ENCODE measurements around the gene SLC23A2. TPM values are rescaled to one million over a fixed set of nuclear protein-coding genes. Genes with fewer than 3 reads are reported as not detected.

Gene SLC23A2
- total RNA-seq, 2 donors from 2014 or later = 12.3 to 13.7 TPM

DNA sequence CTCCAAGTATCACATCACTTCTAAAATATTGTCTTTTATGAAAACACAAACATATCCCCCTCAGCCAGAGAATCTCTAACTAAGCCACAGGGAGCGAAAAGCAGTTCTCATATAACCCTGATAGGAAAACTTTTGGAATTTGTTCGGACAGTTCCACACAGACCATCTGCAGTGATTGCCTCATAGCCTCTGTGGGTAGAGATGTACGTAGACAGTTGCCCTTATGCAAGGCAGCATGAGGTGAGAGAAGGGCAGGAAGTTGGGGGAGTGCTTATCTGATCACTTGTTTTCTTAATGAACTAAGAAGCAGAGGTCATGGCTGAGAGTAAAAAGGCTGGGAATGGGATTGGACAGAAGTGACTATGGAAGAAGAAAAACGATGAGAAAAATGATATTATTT is 39.6 kb downstream of the SLC23A2 start:
- TF ChIP-seq, protein P1, sequence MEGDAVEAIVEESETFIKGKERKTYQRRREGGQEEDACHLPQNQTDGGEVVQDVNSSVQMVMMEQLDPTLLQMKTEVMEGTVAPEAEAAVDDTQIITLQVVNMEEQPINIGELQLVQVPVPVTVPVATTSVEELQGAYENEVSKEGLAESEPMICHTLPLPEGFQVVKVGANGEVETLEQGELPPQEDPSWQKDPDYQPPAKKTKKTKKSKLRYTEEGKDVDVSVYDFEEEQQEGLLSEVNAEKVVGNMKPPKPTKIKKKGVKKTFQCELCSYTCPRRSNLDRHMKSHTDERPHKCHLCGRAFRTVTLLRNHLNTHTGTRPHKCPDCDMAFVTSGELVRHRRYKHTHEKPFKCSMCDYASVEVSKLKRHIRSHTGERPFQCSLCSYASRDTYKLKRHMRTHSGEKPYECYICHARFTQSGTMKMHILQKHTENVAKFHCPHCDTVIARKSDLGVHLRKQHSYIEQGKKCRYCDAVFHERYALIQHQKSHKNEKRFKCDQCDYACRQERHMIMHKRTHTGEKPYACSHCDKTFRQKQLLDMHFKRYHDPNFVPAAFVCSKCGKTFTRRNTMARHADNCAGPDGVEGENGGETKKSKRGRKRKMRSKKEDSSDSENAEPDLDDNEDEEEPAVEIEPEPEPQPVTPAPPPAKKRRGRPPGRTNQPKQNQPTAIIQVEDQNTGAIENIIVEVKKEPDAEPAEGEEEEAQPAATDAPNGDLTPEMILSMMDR (conservative IDR thresholded peaks at IDR 0.05) = no peak
- Mint-ChIP-seq H3K9me3 (no peaks in the 10 kb centered on the region), H3K27ac (no peak overlapping the region), H3K4me3 (no peak overlapping the region), H3K4me1 (peaks cover 10% of the 10 kb centered on the region), H3K27me3 (ENCODE audit: insufficient read depth) (no peaks in the 10 kb centered on the region), H3K36me3 (ENCODE audit: low read depth) (no peaks in the 10 kb centered on the region)
- WGBS, 2 experiments (ENCODE audit: insufficient coverage in 1 of 2, insufficient read length in 1 of 2) = 80 to 89% methylated on average over 4 of the region's 4 CpGs
- no peaks in the 10 kb centered on the region for H3K9me3 ChIP-seq (ENCODE audit: control insufficient read depth, low read length)
- no peaks in the 10 kb centered on the region for H3K36me3 ChIP-seq (ENCODE audit: control insufficient read depth, insufficient read depth, low read length)
- no peaks in the 10 kb centered on the region for H3K4me1 ChIP-seq (ENCODE audit: control insufficient read depth, insufficient read depth, low read length)
- no peak for DNase-seq
- no peak overlapping the region for H3K9ac ChIP-seq (ENCODE audit: extremely low read depth, low read length, poor library complexity, severe bottlenecking)
- no peak overlapping the region for H3K4me3 ChIP-seq (ENCODE audit: low read length)
- no peak overlapping the region for H3K27ac ChIP-seq (ENCODE audit: low read depth, low read length)
- H3K27me3 ChIP-seq (ENCODE audit: control insufficient read depth, insufficient read depth, low read length, poor library complexity, severe bottlenecking) = no peaks in the 10 kb centered on the region

DNA sequence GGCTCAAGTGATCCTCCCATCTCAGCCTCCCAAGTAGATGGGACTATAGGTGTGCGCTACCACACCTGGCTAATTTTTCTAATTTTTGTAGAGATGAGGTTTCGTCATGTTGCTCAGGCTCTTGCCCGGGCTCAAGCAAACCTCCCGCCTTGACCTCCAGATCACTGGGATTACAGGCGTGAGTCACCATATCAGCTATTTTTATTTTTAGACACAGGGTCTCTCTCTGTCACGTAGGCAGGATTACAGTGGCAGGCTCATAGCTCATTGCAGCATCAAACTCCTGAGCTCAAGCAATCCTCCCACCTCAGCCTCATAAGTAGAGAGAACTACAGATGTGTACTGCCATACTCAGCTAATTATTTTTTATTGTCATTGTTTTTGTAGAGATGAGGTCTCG is 41.7 kb downstream of the SLC23A2 start:
- no peaks in the 10 kb centered on the region for H3K36me3 Mint-ChIP-seq (ENCODE audit: low read depth)
- Histone ChIP-seq H3K9me3 (ENCODE audit: control insufficient read depth, low read length) (no peaks in the 10 kb centered on the region), H3K27me3 (ENCODE audit: control insufficient read depth, insufficient read depth, low read length, poor library complexity, severe bottlenecking) (no peaks in the 10 kb centered on the region), H3K9ac (ENCODE audit: extremely low read depth, low read length, poor library complexity, severe bottlenecking) (no peak overlapping the region), H3K4me1 (ENCODE audit: control insufficient read depth, insufficient read depth, low read length) (no peaks in the 10 kb centered on the region), H3K36me3 (ENCODE audit: control insufficient read depth, insufficient read depth, low read length) (no peaks in the 10 kb centered on the region), H3K4me3 (ENCODE audit: low read length) (no peak overlapping the region), H3K27ac (ENCODE audit: low read depth, low read length) (no peak overlapping the region)
- H3K4me1 Mint-ChIP-seq = peaks cover 10% of the 10 kb centered on the region
- DNase-seq = no peak
- H3K27me3 Mint-ChIP-seq (ENCODE audit: insufficient read depth) = no peaks in the 10 kb centered on the region
- TF ChIP-seq, protein P1 (conservative IDR thresholded peaks at IDR 0.05) = no peak
- 91 to 96% methylated on average over 6 to 7 of the region's 7 CpGs for whole genome bisulfite sequencing, 2 experiments (ENCODE audit: insufficient coverage in 1 of 2, insufficient read length in 1 of 2)
- H3K4me3 Mint-ChIP-seq = no peak overlapping the region
- no peaks in the 10 kb centered on the region for H3K9me3 Mint-ChIP-seq
- H3K27ac Mint-ChIP-seq = no peak overlapping the region

DNA sequence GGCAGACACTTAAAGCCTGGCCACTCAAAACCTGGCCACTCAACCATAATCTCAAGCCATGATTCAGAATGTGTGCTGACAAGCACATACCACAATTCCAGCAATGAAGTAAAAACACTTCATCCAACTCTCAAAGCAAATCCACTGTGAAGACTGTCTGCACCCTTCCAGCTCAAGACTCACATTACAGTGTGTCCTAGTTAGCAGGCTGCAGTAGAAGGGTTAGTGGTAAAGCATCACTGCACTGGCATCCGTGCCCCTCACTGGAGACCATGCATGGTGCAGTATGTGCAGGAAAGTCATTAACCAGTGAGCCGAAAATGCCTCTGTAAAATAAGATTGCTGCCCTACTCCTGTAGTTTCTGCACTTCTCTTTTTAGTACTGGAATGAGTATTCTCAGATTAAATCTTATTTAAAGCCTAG is 43.4 kb downstream of the SLC23A2 start:
- no peaks in the 10 kb centered on the region for H3K27me3 Mint-ChIP-seq (ENCODE audit: insufficient read depth)
- no peak overlapping the region for H3K4me3 Mint-ChIP-seq
- H3K27me3 ChIP-seq (ENCODE audit: control insufficient read depth, insufficient read depth, low read length, poor library complexity, severe bottlenecking) = no peaks in the 10 kb centered on the region
- no peaks in the 10 kb centered on the region for H3K36me3 Mint-ChIP-seq (ENCODE audit: low read depth)
- H3K4me3 ChIP-seq (ENCODE audit: low read length) = no peak overlapping the region
- 80 to 93% methylated on average over 1 to 2 of the region's 2 CpGs for WGBS, 2 experiments (ENCODE audit: insufficient coverage in 1 of 2, insufficient read length in 1 of 2)
- no peak overlapping the region for H3K27ac ChIP-seq (ENCODE audit: low read depth, low read length)
- H3K9me3 ChIP-seq (ENCODE audit: control insufficient read depth, low read length) = no peaks in the 10 kb centered on the region
- H3K9me3 Mint-ChIP-seq = no peaks in the 10 kb centered on the region
- H3K4me1 ChIP-seq (ENCODE audit: control insufficient read depth, insufficient read depth, low read length) = no peaks in the 10 kb centered on the region
- no peak overlapping the region for H3K9ac ChIP-seq (ENCODE audit: extremely low read depth, low read length, poor library complexity, severe bottlenecking)
- no peaks in the 10 kb centered on the region for H3K36me3 ChIP-seq (ENCODE audit: control insufficient read depth, insufficient read depth, low read length)
- no peak for DNase-seq
- TF ChIP-seq, protein P1 (conservative IDR thresholded peaks at IDR 0.05) = no peak
- peaks cover 10% of the 10 kb centered on the region for H3K4me1 Mint-ChIP-seq
- no peak overlapping the region for H3K27ac Mint-ChIP-seq

All from endodermal cell (in vitro differentiated cells).